GM19395 (cell line): ENCODE measurements around the gene TRIO.

Experiments used
- ATAC-seq: cut with Tn5 transposase; IDR thresholded peaks from one replicate; pipeline ENCODE4 v1.9.1; 2021; ENCODE audit warnings: mild to moderate bottlenecking, moderate library complexity; ENCODE audit not compliant: unreplicated experiment

TRIO gene

DNA sequence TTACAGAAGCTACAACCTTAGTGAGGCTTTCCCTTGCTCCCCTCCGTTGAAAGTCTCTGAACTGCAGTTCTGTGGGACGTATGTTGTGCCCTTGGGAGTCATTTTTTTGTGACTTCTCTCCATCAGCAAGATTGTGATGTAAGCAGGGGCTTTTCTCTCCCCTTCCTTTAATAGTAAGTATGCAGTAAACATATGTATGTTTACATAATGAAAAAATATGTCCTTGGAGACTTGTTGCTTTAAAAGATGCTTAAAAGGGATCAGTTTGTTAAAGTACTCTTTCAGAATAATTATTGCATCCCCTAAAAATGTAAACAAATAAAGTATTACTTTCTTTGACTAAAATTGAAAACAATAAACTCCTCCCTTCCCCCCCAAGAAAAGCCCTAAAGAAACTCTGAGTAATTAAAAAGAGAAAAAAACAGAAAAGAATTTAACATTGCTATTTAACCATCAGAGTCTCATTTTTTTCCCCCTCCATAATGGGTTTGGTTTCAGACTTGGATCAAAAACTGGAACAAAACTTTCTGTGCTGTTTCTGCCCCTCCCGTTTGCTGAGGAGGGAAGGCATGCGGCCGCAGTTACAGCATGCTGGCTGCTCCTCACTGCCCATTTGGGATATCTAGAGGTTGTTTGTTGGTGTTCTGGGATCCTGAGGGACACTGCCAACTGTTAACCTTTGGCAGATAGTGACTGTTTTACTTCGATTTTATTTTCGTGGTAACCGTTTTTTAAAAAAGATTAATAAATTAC lies 40.2 kb downstream of the TRIO start:
- ATAC-seq: no peak

DNA sequence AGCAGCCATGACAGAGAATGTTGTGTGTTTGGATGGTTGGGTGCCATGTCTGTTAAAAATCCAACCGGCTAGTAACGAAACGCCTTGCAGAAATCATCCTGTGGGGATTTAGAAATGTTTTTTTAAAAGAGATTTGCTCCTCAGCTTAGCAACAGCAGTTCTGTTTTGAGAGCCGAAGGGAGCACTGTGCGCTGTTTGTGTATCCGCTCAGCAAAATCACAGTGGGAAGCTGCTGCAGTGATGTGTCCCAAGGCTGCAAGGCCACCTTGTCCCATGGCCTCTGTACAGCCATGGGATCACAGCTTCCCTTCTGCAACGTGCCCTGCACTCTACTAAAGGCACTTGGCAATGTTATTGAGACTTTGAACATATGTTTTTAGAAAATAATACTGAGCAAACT lies 40.9 kb downstream of the TRIO start:
- no peak for ATAC-seq

DNA sequence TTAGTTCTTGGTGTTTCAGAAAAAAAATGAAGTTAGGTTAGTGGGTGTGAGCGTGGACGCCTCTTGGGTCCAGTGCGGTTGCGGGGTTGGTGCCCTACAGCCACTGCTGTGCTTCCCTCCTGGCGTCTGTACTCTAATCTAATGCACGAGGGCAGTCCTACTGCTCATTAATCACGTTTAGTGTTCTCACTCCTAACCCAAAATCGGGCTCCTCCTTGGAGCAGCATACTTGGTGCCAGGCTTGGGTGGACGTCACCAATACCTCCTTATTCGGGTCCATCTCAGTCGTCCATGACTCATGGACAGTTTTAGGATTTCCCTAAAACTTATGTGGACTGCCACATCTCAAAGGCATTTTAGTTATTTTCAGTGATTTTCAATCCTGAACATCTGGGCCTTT lies 41.6 kb downstream of the TRIO start:
- no peak for ATAC-seq

DNA sequence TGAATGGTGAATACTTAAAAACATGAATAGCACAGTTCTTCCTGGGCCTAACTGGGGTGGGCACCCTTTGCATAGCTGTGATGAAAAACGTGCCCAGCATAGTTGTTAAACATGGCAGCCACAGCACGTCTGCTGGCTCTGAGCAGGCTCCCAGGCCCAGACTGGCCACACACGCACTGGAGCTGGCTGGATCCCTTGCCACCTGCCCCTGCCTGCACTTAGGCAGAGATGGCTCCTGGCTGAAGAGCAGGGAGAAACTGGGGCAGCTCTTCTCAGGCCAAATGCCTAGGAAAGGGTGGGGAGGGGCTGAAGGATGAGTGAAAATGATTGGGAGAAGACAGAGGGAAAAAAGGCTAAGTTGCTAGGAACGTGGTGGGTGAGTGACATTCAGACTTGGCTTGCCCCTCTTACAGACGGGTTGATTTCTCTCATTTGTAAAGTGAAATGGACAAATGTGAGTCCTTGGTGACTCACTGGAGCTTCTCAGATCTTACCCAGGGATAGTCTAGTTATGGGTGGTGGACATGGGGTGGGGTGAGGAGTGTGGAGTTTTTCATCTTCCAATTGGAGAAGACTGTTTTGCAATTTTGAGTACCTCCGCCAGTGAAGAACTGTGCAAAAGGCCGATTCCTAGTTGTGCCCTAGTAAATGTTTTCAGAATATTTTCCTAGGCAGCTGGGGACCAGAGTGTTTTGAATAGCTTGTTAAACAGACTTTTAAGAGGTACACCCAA lies 42.4 kb downstream of the TRIO start:
- no peak for ATAC-seq

DNA sequence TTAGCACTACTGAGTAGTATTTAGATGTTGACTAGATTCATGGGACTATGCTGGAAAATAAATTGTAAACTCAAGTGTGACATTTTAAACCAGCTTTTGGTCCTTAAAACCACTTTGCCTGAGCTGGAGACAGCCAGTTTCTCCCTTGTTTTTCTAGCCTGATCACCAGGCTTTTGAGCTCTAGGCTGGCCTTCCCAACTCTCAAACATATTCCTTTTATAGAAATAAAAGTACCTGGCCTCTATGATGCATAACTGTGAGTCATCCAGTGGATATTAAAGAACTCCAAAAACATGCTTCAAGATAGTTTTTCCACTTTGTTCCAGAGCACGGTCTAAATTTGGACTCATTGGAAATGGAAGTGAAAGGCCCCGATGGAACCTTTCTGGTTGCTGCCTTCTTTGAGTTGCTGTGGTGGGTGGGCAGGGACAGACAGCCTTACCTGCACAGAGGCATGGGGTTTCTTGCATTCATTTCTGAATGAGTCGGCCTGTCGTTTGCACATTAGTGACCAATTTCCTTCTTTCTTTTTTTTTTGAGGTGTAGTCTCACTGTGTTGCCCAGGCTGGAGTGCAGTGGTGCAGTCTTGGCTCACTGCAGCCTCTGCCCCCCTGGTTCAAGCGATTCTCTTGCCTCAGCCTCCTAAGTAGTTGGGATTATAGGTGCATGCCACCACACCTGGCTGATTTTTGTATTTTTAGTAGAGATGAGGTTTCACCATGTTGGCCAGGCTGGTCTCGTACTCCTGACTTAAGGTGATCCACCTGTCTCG lies 43.1 kb downstream of the TRIO start:
- no peak for ATAC-seq

DNA sequence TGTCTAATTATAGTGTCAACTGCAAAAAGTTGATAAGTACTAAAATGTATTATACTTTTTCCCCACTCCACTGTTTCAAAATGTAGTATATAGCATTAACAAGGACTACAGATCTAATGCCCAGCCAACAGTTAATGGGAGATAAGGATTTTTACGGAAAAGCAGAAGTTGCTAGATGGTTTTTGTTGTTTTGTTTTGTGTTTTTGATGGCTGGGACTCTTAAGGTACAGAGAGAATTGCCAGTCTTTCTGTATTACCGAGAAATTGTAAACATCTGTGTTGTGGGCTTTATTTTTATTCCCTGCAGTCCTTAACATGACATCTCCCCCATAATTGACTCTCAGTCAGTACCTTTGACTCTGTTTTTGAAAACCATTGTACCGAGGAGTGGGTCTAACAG lies 44.0 kb downstream of the TRIO start:
- no peak for ATAC-seq

DNA sequence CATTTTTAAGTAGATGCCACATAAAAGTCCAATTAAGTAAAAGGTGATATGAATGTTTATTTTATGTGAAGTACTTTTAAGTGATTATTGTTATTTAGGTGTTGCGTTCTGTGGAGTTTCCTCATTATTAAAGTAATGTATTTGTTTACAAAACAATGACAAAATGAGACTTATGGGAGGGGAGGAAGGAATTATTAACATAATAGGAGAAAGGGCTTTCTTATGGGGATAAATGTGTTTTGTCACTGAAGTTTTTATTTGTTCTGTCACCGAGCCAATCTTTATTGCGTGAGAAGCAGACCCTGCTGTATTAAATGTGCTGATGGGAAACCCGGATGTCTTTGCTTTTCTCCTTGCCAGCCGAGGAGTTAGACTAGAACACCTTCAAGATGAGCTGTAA lies 44.5 kb downstream of the TRIO start:
- no peak for ATAC-seq

DNA sequence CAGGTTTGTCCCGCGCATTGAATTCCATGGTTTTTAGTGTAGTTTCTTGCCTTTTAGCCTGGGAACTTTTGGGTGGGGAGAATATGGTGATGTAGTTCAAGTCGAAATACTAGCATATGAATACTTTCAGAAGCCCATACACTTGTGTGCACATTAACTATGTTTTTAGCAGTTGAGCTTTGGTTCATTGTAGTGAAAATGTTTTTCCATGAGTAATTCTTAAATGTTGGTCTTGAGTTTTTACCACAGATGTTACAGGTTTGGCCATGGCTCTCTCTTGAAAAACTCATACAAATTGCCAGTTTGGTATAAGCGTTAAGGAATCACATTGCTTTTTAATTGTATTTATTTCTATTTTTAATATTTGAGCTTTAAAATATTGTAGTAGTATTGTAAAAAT lies 45.6 kb downstream of the TRIO start:
- ATAC-seq: no peak

DNA sequence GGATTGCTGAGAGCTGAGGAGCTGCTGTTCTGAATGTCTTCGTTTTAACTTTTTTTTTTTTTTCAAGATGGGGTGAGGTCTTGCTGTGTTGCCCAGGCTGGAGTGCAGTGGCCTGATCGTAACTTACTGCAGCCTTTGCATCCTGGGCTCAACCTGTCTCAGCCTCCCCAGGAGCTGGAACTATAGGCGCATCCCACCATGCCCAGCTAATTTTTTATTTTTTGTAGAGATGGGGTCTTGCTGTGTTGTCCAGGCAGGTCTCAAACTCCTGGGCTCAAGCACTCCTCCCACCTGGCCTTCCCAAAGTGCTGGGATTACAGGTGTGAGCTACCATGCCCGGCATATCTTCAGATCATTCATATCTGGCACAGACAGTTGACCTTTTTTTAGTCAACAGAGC lies 46.5 kb downstream of the TRIO start:
- no peak for ATAC-seq

DNA sequence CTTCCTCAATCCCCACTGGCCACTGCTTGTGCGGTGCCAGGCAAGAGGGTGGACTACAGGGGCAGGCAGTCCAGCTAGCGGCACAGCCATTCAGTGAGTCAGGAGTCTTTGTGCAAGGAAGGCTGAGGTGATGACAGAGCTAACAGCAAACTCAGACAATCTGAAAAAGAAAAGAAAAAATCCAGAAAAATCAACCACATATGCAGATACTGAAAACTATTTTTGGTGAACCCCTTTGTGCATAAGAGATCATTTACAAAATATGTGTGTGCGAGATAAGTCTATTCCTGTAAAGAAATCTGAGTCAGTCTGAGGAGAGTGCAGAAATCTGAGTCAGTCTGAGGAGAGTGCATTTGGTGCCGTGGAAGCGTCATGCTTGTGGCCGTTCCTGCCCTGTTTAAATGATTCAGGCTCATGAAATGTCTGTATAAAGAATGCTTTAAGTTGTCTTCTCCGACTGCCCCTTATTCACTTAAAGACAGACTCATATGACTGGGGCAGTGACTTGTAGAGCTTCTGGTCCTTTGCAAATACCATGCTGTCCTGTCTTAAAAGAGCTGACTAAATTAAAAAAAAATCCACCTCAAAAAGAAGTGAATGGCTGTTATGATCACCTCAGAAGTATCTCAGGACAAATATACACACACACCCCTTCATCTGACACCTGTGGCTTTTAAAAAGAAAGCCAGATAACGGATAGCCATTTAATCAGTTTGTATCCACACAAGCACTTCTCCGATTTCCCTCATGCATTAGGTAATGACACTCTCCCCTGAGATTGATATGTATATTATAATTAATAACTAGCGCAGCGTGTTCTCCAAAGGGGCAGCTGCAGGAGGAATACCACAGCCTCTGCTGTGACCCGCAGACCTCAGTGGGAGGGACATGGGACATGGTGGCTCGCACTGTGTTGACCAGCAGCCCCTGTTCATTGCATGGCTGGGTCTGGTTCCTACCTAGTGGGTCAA lies 47.3 kb downstream of the TRIO start:
- ATAC-seq: no peak

DNA sequence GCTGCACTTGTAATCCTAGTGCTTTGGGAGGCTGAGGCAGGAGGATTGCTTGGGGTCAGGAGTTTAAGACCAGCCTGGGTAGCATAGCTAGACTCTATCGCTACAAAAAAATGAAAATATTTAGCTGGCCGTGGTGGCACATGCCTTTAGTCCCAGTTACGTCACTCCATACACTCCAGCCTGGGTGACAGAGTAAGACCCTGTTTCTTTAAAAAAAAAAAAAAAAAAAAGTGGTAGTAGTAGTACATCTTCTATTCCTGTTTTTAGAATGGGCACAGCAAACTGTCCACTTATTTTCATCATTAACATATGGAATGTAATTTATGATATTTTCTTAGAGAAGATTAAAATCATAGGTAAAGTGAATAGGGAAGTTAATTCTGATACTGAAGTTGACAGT lies 48.2 kb downstream of the TRIO start:
- no peak for ATAC-seq

DNA sequence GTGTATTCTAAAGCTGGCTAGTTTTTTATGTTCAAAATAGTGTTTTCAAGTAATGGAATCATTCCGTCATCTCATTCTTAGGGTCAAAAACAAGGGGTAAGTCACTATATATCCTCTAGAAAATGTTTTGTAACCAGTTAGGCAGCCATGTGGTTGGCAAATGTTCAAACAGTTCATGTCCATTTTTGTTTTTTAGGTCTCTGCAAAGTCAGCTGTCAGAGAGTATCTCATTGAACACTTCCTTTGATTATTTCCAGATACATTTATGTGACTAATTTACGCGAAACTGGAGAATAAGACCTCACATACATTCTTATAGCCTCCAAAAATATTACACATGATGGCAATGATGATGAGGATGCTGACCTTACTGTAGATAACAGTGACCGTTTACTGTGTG lies 50.4 kb downstream of the TRIO start:
- no peak for ATAC-seq

DNA sequence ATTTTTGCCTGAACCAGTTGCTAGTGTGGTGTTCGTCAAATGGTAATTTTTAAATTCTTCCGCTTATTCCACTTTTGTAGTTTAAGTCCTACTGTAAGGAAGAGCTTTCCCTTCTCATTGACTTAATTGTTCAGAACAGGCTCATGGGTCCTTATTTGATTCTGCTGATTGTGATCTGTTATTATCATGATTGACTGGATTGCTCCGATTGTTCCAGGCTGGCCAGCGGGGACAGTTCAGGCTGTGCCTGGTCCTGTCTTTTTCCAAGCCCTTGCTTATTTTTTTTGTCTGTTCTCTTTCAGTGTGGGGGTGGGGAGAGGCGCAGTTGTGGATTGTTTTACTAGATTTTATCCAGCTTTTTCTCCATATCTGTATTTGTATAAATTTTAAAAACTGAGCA lies 52.4 kb downstream of the TRIO start:
- ATAC-seq: no peak

DNA sequence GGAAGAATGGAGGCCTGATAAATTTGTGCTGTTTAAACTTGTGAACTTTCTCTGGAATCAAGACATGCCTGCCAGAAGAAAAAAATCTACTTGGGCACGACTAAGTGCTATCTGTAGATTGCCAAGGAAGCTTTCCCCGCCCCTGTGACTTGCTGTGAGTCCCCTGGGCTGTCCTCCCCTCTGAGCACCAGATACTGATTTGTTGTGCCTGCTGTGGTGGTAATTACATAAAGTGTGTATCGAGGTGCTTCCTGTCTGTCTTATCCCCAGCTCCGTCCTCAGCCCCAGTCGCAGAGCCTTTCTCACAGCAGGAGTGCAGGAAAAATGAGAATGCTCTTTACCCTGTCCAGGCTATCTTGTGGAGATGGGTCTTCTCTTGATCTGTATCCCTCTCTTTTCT lies 53.9 kb downstream of the TRIO start:
- no peak for ATAC-seq

DNA sequence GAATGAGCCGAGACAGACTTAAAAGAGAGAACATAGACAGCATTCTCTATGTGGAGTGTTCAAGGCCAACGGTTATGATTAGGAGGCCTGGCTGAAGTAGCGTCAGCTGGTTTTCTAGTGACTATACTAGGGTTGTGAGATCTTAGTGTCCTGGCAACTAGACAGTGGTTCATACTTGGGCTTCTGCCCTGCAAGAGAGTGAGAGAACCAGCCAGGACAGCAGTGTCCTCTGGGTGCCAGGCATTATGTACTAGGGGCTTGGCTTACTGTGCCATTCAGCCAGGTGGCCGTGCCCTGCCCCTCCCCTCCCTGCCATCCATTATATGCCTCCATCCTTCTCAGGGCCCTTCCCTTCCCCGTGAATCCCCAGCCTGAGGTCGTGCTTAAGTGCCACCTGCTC lies 56.8 kb downstream of the TRIO start:
- no peak for ATAC-seq

DNA sequence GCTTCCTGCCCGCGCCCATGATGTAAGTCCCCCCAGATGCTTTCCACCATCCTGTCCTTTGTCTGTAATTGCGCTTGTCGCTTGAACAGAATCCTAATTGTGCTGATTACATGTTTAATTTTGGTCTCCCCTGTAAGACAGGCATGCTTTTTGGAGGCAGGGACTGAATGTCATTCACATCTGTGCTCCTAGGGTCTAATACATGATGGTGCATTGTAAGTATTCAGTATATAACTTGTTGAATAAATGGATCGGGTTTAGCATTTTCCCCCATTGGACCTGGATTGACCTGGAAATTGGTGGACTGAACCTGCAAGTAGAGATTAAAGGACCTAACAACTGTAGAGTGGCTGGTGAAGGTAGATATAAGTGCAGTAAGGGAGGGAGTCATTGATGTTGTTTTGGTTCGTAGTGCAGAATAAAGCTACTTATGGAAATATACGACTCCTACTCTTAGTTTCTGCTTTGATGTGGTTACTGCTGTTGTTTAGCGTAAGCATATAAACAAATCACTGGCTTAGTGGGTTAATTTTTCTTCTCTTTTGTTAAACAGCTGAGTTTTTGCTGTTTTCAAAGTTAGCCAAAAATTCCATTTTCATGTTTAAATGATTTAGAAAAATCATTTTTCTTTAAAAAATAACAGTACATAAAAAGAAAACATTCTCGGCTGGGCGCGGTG lies 57.3 kb downstream of the TRIO start:
- ATAC-seq: no peak

DNA sequence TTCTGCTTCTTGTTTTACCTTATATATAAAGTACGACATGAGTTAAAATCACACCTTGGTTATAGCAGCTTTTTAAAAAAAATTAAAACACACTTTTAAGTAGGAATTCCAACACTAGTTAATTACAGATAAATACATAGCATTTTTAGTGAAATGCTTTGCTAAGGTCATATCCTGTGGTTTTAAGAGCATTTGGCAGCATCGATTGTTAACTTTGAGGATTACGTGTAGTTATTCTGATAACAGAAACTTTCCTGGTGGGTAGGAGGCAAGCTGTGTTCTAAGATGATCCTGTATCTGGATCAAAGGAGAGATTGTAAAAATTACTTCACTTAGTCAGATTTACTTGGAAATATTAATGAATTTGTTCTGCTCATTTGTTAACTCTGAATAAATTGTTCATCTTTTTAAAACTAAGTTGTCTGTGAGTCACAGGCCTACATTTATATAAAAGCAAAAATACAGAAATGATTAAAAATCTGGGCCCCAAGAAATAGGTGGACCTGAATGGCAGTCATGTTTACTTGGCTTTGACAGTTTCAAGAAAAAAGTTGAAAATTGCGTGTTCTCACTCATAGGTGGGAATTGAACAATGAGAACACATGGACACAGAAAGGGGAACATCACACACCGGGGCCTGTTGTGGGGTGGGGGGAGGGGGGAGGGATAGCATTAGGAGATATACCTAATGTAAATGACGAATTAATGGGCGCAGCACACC lies 58.3 kb downstream of the TRIO start:
- no peak for ATAC-seq

DNA sequence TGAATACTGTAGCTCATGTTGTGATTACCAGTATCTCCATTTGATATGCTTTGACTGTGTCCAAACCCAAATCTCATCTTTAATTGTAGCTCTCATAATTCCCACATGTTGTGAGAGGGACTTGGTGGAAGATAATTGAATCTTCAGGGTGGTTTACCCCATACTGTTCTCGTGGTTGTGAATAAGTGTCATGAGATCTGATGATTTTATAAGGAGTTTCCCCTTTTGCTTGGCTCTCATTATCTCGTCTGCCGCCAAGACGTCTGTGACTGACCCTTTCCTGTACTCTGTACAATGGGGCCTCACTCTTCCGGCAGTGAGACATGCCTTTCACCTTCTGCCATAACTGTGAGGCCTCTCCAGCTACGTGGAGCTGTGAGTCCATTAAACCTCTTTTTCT lies 59.3 kb downstream of the TRIO start:
- ATAC-seq: peak; percentile 35

DNA sequence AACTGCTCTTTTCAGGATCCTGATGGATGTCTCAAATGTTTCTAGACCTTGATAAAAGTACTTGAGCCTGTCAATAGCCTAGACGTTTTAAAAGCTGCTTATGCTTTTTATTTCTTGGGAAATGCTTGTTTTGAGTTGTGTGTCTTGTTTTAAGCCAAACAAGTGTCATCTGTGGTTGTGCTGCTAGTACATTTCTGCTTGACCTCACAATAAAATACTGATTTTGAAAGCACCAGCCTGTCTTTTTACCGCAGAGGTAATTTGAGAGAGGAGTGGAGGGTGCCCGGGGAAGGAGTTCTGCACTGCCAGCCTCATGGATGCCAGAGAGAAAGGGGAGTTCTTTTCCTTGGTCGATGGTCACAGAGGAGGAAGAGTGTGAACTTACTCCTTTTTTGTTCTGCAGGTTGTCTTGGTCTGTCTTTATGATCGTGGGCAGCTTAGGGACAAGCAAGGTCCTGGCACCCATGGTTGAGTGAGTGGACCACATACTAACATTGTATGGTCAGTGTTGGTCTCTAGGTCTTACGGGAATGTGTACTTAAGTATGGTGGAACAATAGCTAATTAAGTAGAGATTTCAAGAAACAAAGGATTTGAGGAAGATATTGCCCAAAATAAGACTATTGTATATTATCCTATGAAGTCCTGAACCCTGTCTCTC lies 61.0 kb downstream of the TRIO start:
- ATAC-seq: no peak
